ENCODE results near the gene UBXN4. TPM values are rescaled to one million over a fixed set of nuclear protein-coding genes. Genes with fewer than 3 reads are reported as not detected.

Gene UBXN4
- total RNA-seq, 1 experiment from 2014 or later = 99.3 TPM

GRCh38 chr2:135831180-135831812 is 89.6 kb downstream of the UBXN4 start:
- H3K36me3 ChIP-seq (ENCODE audit: control insufficient read depth, insufficient read depth, low read length) = no peaks in the 10 kb centered on the region
- H3K27me3 ChIP-seq (replicated peaks; ENCODE audit: control insufficient read depth, insufficient read depth, low read length) = no peaks in the 10 kb centered on the region
- TF ChIP-seq, protein P1, sequence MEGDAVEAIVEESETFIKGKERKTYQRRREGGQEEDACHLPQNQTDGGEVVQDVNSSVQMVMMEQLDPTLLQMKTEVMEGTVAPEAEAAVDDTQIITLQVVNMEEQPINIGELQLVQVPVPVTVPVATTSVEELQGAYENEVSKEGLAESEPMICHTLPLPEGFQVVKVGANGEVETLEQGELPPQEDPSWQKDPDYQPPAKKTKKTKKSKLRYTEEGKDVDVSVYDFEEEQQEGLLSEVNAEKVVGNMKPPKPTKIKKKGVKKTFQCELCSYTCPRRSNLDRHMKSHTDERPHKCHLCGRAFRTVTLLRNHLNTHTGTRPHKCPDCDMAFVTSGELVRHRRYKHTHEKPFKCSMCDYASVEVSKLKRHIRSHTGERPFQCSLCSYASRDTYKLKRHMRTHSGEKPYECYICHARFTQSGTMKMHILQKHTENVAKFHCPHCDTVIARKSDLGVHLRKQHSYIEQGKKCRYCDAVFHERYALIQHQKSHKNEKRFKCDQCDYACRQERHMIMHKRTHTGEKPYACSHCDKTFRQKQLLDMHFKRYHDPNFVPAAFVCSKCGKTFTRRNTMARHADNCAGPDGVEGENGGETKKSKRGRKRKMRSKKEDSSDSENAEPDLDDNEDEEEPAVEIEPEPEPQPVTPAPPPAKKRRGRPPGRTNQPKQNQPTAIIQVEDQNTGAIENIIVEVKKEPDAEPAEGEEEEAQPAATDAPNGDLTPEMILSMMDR (IDR thresholded peaks at IDR 0.05; ENCODE audit: insufficient read depth in 1 of 2, low read depth in 1 of 2, low read length in 1 of 2, severe bottlenecking in 1 of 2, unreplicated experiment in 1 of 2) = no peak
- peaks cover 27% of the 10 kb centered on the region for H3K4me1 Mint-ChIP-seq (ENCODE audit: low read depth, unreplicated experiment)
- H3K36me3 Mint-ChIP-seq (ENCODE audit: insufficient read depth, unreplicated experiment) = peaks cover 8% of the 10 kb centered on the region
- H3K27me3 Mint-ChIP-seq (ENCODE audit: insufficient read depth, unreplicated experiment) = no peaks in the 10 kb centered on the region
- peak overlapping the region; percentile 38 for H3K27ac Mint-ChIP-seq (ENCODE audit: unreplicated experiment)
- H3K9me3 ChIP-seq = no peaks in the 10 kb centered on the region
- peak overlapping the region; percentile 11 for H3K4me3 Mint-ChIP-seq (ENCODE audit: unreplicated experiment)
- CTCF ChIA-PET = no interaction called here
- H3K4me3 ChIP-seq (ENCODE audit: low read depth, low read length) = no peak overlapping the region
- BruUV-seq (replicated peaks) = no TSS peak
- peak; percentile 54 to 83 for DNase-seq
- intact Hi-C loops (cut with micrococcal nuclease; ENCODE audit: unreplicated experiment) = loop anchor here (1.0 kb wide), 2 partner anchors 20 to 28 kb away; no protein-coding TSS in a partner anchor
- no peaks in the 10 kb centered on the region for H3K9me3 Mint-ChIP-seq (ENCODE audit: unreplicated experiment)
- POLR2A ChIA-PET = no interaction called here
- H3K4me1 ChIP-seq = peaks cover 39% of the 10 kb centered on the region

GRCh38 chr2:135832891-135833290 is 91.2 kb downstream of the UBXN4 start:
- POLR2A ChIA-PET = no interaction called here
- CTCF ChIA-PET = interaction anchor here (0.8 kb wide), 1 partner anchor 36 kb away, joined by 3 read pairs; no protein-coding TSS in a partner anchor
- intact Hi-C loops (cut with micrococcal nuclease; ENCODE audit: unreplicated experiment) = no loop called here
- DNase-seq = no peak
- TF ChIP-seq, protein P1 (IDR thresholded peaks at IDR 0.05; ENCODE audit: insufficient read depth in 1 of 2, low read depth in 1 of 2, low read length in 1 of 2, severe bottlenecking in 1 of 2, unreplicated experiment in 1 of 2) = no peak
- BruUV-seq (replicated peaks) = no TSS peak
- no peaks in the 10 kb centered on the region for H3K27me3 ChIP-seq (replicated peaks; ENCODE audit: control insufficient read depth, insufficient read depth, low read length)
- H3K27ac Mint-ChIP-seq (ENCODE audit: unreplicated experiment) = peak overlapping the region; percentile 63
- no peak overlapping the region for H3K4me3 ChIP-seq (ENCODE audit: low read depth, low read length)
- peaks cover 17% of the 10 kb centered on the region for H3K36me3 Mint-ChIP-seq (ENCODE audit: insufficient read depth, unreplicated experiment)
- no peaks in the 10 kb centered on the region for H3K9me3 Mint-ChIP-seq (ENCODE audit: unreplicated experiment)
- H3K27me3 Mint-ChIP-seq (ENCODE audit: insufficient read depth, unreplicated experiment) = no peaks in the 10 kb centered on the region
- H3K4me1 ChIP-seq = peaks cover 46% of the 10 kb centered on the region
- no peaks in the 10 kb centered on the region for H3K36me3 ChIP-seq (ENCODE audit: control insufficient read depth, insufficient read depth, low read length)
- H3K9me3 ChIP-seq = no peaks in the 10 kb centered on the region
- no peak overlapping the region for H3K4me3 Mint-ChIP-seq (ENCODE audit: unreplicated experiment)
- peaks cover 33% of the 10 kb centered on the region for H3K4me1 Mint-ChIP-seq (ENCODE audit: low read depth, unreplicated experiment)

Other genes starting within 250 kb of the UBXN4 start
- gene ZRANB3, start 210.6 kb upstream of the UBXN4 start, total RNA-seq (2022) = 13.5 and 17.0 TPM in 2 replicates
- 44.4 and 45.3 TPM in 2 replicates for gene R3HDM1, start 210.4 kb upstream of the UBXN4 start, total RNA-seq (2022)
- 0.82 and 1.5 TPM in 2 replicates for gene LCT, start 95.3 kb downstream of the UBXN4 start, total RNA-seq (2022)
- gene MCM6, start 134.6 kb downstream of the UBXN4 start, total RNA-seq (2022) = 94.6 and 96.0 TPM in 2 replicates
- 90.9 and 94.9 TPM in 2 replicates for gene DARS1, start 243.8 kb downstream of the UBXN4 start, total RNA-seq (2022)